ENCODE measurements around the gene POU2AF1. TPM values are rescaled to one million over a fixed set of nuclear protein-coding genes. Genes with fewer than 3 reads are reported as not detected.

Gene POU2AF1
- total and polyA plus RNA-seq, 2 of the 13 experiments (the other 11 are each of a cell fraction or from before 2014, with no cell fraction given): 1.9 to 3.6 TPM

- TF ChIP-seq ZNF503 (CRISPR knock-in tag; IDR thresholded peaks at IDR 0.05) (peak; percentile 20; the same call in 1 of the 2 replicates), FOXK2 (IDR thresholded peaks at IDR 0.05) (no peak), SOX5 (CRISPR knock-in tag; IDR thresholded peaks at IDR 0.05; ENCODE audit: borderline replicate concordance) (no peak; the same call in 1 of the 2 replicates), TBX2 (CRISPR knock-in tag; IDR thresholded peaks at IDR 0.05; ENCODE audit: borderline replicate concordance) (no peak; the same call in 1 of the 2 replicates), ZNF598 (CRISPR knock-in tag; IDR thresholded peaks at IDR 0.05; ENCODE audit: borderline replicate concordance) (no peak; the same call in 1 of the 2 replicates), TGIF2 (CRISPR knock-in tag; IDR thresholded peaks at IDR 0.05) (no peak), SRY (CRISPR knock-in tag; IDR thresholded peaks at IDR 0.05) (no peak), TOE1 (CRISPR knock-in tag; IDR thresholded peaks at IDR 0.05) (no peak), PLRG1 (conservative IDR thresholded peaks at IDR 0.05) (no peak), RBM22 (optimal IDR thresholded peaks at IDR 0.05; ENCODE audit: low read length) (no peak), BRD4 (CRISPR knock-in tag; IDR thresholded peaks at IDR 0.05) (peak; percentile 37; the same call in 1 of the 2 replicates), TFAP4 (IDR thresholded peaks at IDR 0.05; ENCODE audit: borderline replicate concordance, low read depth) (peak; percentile 14; the same call in 1 of the 2 replicates), NR2F6 (IDR thresholded peaks at IDR 0.05) (no peak), NR2F6 (CRISPR knock-in tag; IDR thresholded peaks at IDR 0.05) (peak; percentile 35; the same call in 1 of the 2 replicates), ZNF296 (CRISPR knock-in tag; conservative IDR thresholded peaks at IDR 0.05) (no peak), PHF8 (CRISPR knock-in tag; IDR thresholded peaks at IDR 0.05) (peak; percentile 26; the same call in 1 of the 2 replicates), THAP9 (CRISPR knock-in tag; IDR thresholded peaks at IDR 0.05; ENCODE audit: borderline replicate concordance) (peak; percentile 76; the same call in 1 of the 2 replicates), MYPOP (CRISPR knock-in tag; IDR thresholded peaks at IDR 0.05) (0 out of 2 replicates have a peak, but pooled peaks have one; percentile 54), ZNF331 (CRISPR knock-in tag; IDR thresholded peaks at IDR 0.05) (peak; percentile 17; the same call in 1 of the 2 replicates), ZNF776 (CRISPR knock-in tag; IDR thresholded peaks at IDR 0.05) (no peak), BCLAF1 (IDR thresholded peaks at IDR 0.05) (no peak)
Measured at GRCh38 chr11:111320728-111321568, 58.1 kb downstream of the POU2AF1 start (continued).
